Neural crest cell (in vitro differentiated cells): ENCODE results near the gene PPP2R3B. TPM values are rescaled to one million over a fixed set of nuclear protein-coding genes. Genes with fewer than 3 reads are reported as not detected.
A peak's percentile ranks its signal among the peaks of the same experiment; 100 is the strongest.

Source experiments
- DNase-seq: peaks from one replicate; pipeline ENCODE4 v3.0.0; 2021; ENCODE audit warnings: low read depth, mixed read lengths, low spot score
- H3K27ac Mint-ChIP-seq: one replicate; pipeline ENCODE4 v1.8.0; 2021; ENCODE audit warnings: mild to moderate bottlenecking, mixed read lengths; ENCODE audit not compliant: unreplicated experiment
- H3K27me3 Mint-ChIP-seq: 2 replicates; pipeline ENCODE4 v1.8.0; 2021; ENCODE audit warnings: low read depth, mild to moderate bottlenecking, mixed read lengths
- H3K36me3 Mint-ChIP-seq: 2 replicates; pipeline ENCODE4 v1.8.0; 2021; ENCODE audit warnings: low read depth, mild to moderate bottlenecking, mixed read lengths
- H3K4me1 Mint-ChIP-seq: 2 replicates; pipeline ENCODE4 v1.8.0; 2021; ENCODE audit warnings: mixed read lengths
- H3K4me3 Mint-ChIP-seq: one replicate; pipeline ENCODE4 v1.8.0; 2021; ENCODE audit warnings: mild to moderate bottlenecking, mixed read lengths
- H3K9me3 Mint-ChIP-seq: 2 replicates; pipeline ENCODE4 v1.8.0; 2021; ENCODE audit warnings: mixed read lengths
- total RNA-seq: library from RNA; stranded (reverse); gene quantifications from 2 replicates; pipeline ENCODE4 v1.2.1, GENCODE V29; 2021
- TF ChIP-seq, protein P1 (sequence below): fragments of 200-600 bp; sonication (generic); conservative IDR thresholded peaks from 2 replicates; pipeline ENCODE4 v1.5.0; 2021; ENCODE audit warnings: antibody characterized with exemption, mild to moderate bottlenecking

PPP2R3B gene
- total RNA-seq, 1 donor from 2014 or later, result 96.5 TPM

DNA sequence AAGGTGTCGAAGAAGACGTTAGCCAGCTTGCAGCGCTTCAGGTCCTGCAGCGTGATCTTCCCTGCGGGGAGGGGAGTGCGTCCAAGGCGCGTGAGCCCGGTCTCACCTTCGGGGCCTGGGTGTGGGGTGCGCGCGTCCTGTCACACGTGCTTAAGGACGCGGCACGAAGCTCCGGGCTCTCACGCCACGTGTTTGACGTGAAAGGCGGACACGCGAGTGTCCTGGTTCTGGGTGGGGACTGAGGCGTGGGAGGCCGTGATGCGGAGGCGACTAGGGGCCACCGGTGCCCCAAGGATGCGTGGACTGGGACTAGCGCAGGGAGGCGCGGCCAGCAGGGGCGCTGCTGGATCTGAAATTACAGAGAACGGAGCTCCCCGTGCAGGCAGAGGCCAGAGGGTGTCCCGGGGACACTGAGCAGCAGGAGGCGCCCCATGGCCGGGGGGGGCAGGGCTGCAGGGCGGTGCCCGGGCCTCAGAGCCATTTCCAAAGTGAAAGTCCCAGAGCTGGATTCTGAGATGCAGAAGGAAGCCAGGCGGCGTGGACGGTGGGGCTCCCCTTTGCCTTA, 47.8 kb downstream of the PPP2R3B start:
- no peak for DNase-seq
- H3K9me3 Mint-ChIP-seq, result peaks cover 2% of the 10 kb centered on the region
- H3K4me1 Mint-ChIP-seq, result no peaks in the 10 kb centered on the region
- no peak overlapping the region for H3K27ac Mint-ChIP-seq
- no peaks in the 10 kb centered on the region for H3K27me3 Mint-ChIP-seq
- no peak overlapping the region for H3K4me3 Mint-ChIP-seq
- H3K36me3 Mint-ChIP-seq, result peaks cover 33% of the 10 kb centered on the region
- TF ChIP-seq, protein P1, sequence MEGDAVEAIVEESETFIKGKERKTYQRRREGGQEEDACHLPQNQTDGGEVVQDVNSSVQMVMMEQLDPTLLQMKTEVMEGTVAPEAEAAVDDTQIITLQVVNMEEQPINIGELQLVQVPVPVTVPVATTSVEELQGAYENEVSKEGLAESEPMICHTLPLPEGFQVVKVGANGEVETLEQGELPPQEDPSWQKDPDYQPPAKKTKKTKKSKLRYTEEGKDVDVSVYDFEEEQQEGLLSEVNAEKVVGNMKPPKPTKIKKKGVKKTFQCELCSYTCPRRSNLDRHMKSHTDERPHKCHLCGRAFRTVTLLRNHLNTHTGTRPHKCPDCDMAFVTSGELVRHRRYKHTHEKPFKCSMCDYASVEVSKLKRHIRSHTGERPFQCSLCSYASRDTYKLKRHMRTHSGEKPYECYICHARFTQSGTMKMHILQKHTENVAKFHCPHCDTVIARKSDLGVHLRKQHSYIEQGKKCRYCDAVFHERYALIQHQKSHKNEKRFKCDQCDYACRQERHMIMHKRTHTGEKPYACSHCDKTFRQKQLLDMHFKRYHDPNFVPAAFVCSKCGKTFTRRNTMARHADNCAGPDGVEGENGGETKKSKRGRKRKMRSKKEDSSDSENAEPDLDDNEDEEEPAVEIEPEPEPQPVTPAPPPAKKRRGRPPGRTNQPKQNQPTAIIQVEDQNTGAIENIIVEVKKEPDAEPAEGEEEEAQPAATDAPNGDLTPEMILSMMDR, result no peak

GRCh38 chrX:338281-338835, 48.3 kb downstream of the PPP2R3B start:
- H3K4me1 Mint-ChIP-seq, result no peaks in the 10 kb centered on the region
- H3K9me3 Mint-ChIP-seq, result peaks cover 2% of the 10 kb centered on the region
- no peak for DNase-seq
- TF ChIP-seq, protein P1, result no peak
- H3K4me3 Mint-ChIP-seq, result no peak overlapping the region
- no peaks in the 10 kb centered on the region for H3K27me3 Mint-ChIP-seq
- peaks cover 33% of the 10 kb centered on the region for H3K36me3 Mint-ChIP-seq
- H3K27ac Mint-ChIP-seq, result no peak overlapping the region

DNA sequence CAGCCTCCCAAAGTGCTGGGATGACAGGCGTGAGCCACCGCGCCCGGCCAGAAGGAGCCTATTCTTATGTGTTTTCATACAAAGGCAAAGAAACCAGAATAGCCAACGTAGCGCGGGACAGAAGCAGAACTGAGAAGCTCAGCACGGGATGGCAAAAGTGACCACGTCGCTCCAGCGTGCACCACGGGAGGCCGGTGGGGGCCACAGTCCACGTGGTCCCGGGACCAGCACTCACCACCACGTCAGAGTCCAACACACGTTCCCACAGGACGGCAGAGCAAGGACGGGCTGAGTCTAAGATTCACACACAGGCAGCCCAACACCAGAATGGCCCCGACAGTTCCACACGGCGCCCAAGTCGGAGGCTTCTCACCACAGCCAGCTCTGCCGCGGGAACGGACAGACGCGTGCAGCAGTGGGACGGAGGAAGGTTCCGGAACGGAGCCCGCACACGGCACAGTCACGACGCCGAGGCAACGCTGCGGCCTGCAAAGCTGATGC, 49.3 kb downstream of the PPP2R3B start:
- Mint-ChIP-seq H3K27me3 (no peaks in the 10 kb centered on the region), H3K27ac (no peak overlapping the region), H3K4me1 (no peaks in the 10 kb centered on the region), H3K4me3 (no peak overlapping the region), H3K36me3 (peaks cover 33% of the 10 kb centered on the region), H3K9me3 (peaks cover 2% of the 10 kb centered on the region)
- TF ChIP-seq, protein P1, result no peak
- DNase-seq, result no peak

GRCh38 chrX:336227-336626, 50.5 kb downstream of the PPP2R3B start:
- H3K9me3 Mint-ChIP-seq, result no peaks in the 10 kb centered on the region
- no peaks in the 10 kb centered on the region for H3K27me3 Mint-ChIP-seq
- H3K36me3 Mint-ChIP-seq, result peaks cover 26% of the 10 kb centered on the region
- TF ChIP-seq, protein P1, result no peak
- DNase-seq, result no peak
- peak overlapping the region; percentile 75 for H3K27ac Mint-ChIP-seq
- H3K4me3 Mint-ChIP-seq, result peak overlapping the region; percentile 32
- no peaks in the 10 kb centered on the region for H3K4me1 Mint-ChIP-seq

DNA sequence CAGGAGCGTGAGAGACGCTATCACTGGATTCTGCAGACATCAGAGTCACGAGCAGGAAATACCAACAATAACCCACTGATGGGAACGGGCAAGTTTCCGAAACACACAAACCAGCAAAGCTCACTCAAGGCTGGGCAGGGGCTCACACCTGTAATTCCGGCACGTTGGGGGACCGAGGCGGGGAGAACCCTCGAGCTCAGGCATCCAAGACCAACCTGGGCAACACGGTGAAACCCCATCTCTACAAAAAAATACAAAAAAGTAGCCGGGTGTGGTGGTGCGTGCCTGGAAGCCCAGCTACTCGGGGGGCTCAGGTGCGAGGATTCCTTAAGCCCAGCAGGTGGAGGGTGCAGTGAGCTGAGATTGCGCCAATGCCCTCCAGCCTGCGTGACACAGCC, 51.0 kb downstream of the PPP2R3B start:
- Mint-ChIP-seq H3K9me3 (no peaks in the 10 kb centered on the region), H3K36me3 (peaks cover 26% of the 10 kb centered on the region), H3K27ac (no peak overlapping the region), H3K4me1 (no peaks in the 10 kb centered on the region), H3K27me3 (no peaks in the 10 kb centered on the region), H3K4me3 (no peak overlapping the region)
- TF ChIP-seq, protein P1, result no peak
- no peak for DNase-seq
